ENCODE data around the gene SGK1.

DNA sequence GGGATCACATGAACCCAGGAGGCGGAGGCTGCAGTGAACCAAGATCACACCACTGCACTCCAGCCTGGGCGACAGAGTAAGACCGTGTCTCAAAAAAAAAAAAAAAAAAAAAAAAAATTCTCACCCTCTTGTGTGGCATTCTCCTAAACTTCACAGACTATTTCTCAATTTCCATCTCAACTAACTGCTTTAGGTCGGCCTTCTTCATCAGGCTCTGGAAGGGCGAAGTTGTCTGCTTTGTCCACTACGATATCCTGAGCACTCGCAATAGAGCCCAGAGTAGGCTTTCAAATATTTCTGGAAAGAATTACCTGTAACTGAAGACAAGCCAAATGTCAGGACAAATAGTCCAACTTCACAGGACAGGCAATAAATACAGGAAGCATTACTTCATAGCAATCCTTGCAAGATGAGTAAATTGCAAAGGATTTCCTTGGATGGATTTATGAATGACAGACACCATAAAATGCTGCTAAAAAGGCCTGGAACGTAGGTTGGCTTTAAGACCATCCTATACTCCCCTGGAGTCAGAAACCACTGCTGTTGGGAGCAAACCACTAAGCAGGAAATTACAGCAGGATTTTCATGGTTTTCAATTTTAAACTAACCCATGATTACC is 149.2 kb downstream of the SGK1 start:
- no peak for TF ChIP-seq POLR2AphosphoS5 (IDR thresholded peaks at IDR 0.05)
- no peak for TF ChIP-seq CTCF (IDR thresholded peaks at IDR 0.05)
